Erythroblast (primary cell): ENCODE results near the gene EMC10.
"Not testable (repeated sequence)": the region's sequence is repeated elsewhere in the genome, so short reads cannot be mapped to it uniquely, and the experiment has no call there.

Experiments
- DNase-seq, 2 experiments: peaks; one replicate each; lab custom pipeline; 2025; lab: John Stamatoyannopoulos, UW
- GATA1 ChIP-seq: IDR thresholded peaks from 2 replicates; pipeline ENCODE4 v1.6.1; 2011; ENCODE audit warnings: low read depth, mild to moderate bottlenecking, control low read depth, low read length, moderate library complexity
- POLR2A ChIP-seq: IDR thresholded peaks from 2 replicates; pipeline ENCODE4 v1.6.1; 2011; ENCODE audit warnings: mild to moderate bottlenecking, low read length

Gene EMC10

DNA sequence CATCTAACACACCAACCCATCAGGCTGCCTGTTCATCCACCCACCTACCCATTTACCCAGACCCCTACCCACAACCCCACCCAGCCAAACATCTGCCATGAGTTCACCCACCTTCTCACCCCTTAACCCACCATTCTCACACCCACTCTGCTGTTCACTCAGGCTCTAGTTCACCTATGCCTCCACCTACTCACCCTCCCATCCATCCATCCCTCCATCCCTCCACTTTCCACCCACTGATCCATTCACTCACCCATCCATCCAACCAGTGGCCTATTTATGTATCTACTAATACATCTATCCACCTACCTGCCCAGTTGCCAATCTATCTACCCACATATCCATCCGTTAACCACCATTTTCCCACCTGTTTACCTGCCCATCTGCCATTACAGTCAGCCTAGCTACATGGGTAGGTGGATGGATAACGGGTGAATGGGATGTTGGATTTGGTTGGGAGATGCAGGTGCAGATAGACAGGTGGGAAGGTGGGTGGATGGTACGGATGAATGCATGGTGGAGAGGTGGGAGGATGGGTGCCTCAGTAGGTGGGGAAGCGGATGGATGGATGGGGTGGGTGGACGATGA is 38.4 kb upstream of the EMC10 start:
- TF ChIP-seq POLR2A (no peak), GATA1 (no peak)
- DNase-seq = no peak

DNA sequence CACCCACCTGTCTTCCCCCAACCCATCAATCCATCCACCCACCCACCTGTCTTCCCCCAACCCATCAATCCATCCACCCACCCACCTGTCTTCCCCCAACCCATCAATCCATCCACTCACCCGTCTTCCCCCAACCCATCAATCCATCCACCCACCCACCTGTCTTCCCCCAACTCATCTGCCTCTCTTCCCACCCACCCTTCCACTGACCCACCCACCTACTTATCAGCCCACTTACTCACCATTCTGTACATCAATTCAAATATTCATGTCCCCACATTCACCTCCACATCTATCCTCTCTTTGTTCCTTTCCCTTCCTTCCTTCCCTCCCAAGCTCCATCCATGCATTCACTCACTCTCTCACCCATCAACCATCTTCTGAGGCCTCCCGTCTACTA is 37.2 kb upstream of the EMC10 start:
- DNase-seq = not testable (repeated sequence)

DNA sequence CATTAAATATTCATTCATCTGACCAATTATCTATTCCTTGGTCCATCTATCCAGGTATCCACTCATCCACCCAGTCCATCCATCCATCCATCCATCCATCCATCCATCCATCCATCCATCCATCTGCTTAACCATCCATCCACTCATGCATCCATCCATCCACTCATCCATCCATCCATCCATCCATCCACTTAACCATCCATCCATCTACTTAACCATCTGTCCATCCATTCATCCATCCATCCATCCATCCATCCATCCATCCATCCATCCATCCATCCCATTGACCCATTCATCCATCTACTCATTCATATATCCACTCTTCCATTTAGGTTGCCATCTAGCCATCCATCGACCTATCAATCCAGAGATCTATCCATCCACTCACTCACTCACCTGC is 32.2 kb upstream of the EMC10 start:
- TF ChIP-seq GATA1 = no peak
- TF ChIP-seq POLR2A = no peak
- DNase-seq = no peak

DNA sequence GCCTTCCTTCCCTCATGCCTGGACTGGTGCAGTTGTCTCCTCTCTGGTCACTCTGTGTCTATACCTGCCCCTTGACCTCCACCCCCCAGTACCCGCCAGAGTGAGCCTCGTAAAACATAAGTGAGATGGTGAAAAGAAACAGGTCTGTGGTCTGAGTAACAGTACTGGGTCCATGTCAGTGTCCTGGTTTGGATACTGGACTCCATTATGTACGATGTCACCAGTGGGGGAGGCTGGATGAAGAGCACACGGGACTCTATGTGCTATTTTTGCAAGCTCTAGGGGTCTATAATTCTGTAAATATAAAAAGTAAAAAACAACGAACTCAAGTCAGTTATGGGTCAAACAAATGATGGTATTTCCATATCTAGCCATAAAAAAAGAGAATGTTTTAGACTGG is 29.3 kb upstream of the EMC10 start:
- no peak for TF ChIP-seq GATA1
- no peak for TF ChIP-seq POLR2A
- DNase-seq = no peak

DNA sequence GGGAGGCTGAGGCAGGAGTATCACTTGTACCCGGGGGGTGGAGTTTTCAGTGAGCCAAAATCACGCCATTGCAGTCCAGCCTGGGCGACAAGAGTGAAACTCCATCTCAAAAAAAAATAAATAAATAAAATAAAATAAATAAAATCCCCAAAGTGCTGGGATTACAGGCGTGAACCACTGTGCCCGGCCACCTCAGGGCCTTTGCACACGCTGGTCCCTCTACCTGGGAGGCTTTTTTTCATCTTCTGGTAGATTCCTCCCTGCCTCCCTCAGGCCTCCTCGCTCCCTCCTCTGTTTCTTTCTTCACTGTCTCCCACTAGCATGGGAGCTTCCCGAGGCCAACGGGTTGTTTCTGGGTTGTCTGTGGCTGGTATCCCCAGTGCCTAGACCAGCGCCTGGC is 28.6 kb upstream of the EMC10 start:
- TF ChIP-seq POLR2A (no peak), GATA1 (no peak)
- DNase-seq = no peak

DNA sequence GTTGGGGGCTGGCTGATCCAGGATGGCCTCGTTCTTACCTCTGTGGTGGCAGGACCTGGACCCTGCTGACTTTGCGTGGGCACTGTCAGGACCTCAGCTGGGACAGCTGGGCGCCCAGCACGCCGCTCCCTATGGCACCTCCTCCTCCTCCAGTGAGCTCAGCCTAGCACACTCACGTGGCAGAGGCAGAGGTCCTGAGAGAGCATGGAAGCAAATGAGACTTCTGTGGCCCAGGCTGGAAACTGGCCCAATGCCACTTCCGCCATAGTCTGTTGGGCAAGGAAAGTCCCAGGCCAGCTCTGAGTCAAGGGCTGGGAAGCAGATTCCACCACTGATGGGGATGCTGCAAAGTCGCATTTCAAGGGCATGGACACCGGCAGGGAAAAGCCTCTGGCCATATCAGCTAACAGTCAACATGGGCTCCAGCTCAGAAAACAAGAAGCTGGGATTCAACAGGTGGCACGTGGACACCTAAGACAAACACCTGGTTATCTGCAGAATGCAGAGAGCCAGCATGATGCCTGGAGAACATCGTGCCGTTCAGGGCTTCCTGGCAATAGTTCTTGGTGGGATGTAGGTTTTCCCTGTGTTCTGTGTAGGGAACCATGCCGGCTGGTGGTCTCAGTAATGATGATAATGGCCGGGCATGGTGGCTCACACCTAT is 26.9 kb upstream of the EMC10 start:
- TF ChIP-seq POLR2A (no peak), GATA1 (no peak)
- no peak for DNase-seq

DNA sequence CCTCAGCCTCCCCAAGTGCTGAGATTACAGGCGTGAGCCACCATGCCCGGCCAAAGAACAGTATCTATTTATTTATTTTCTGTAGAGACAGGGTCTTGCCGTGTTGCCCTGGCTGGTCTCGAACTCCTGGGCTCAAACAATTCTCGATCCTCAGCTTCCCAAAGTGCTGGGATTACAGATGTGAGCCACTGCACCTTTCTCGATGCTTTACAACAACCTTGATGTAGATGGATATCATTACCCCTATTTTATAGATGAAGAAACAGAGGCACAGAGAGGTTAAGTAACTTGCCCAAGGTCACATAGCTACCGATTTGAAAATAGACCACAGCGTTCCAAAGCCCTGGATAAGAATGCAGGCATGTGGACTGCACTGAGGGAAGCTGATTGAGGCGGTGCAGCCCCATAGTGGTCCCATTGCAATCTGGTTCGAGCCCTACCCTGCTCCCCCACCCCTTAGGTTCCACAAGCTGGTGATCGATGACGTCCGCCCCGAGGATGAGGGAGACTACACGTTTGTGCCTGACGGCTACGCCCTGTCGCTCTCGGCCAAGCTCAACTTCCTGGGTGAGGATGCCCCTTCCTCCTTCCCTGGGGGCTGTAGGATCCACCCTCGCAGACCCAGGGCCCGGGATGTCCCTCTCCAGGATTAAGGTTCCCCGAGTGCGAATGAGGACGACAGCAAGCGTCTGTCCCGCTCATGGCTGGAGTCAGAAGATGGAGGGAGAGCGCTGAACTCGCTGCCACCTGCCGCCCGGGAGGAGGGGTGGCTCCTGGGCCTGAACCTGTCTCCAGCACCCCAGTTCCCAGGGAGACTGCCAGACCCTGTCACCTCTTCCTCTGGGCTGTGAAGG is 25.7 kb upstream of the EMC10 start:
- TF ChIP-seq POLR2A (no peak), GATA1 (no peak)
- DNase-seq = no peak

DNA sequence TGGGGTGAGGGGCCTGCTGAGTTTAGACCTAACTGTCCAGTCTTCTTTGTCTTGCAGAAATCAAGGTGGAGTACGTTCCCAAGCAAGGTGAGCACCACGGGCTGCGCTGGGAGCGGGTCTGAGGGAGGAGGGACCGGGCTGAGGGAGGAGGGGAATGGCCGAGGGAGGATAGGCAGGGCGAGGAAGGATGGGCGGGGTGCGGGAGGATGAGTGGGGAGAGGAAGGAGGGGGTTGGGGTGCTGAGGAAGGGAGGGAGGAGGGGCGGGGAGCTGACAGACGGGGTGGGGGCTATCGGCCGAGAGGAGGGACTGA is 25.1 kb upstream of the EMC10 start:
- no peak for DNase-seq
- no peak for TF ChIP-seq GATA1
- no peak for TF ChIP-seq POLR2A

DNA sequence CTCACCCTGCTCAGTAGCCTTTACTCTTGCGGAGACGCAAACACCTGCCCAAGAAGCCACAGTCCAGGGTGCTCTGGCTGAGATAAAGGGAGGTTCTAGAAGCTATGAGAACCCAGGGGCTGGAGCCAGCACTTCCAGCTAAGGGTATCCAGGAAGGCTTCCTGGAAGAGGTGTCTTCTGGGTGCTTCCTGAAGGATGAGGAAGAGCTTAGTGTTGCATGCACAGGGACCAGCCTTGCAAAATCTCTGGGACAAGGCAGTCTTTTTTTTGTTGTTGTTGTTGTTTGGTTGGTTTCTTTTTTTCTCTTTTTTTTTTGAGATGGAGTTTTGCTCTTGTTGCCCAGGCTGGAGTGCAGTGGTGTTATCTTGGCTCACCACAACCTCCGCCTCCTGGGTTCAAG is 23.1 kb upstream of the EMC10 start:
- no peak for DNase-seq
- TF ChIP-seq GATA1 = no peak
- TF ChIP-seq POLR2A = no peak

DNA sequence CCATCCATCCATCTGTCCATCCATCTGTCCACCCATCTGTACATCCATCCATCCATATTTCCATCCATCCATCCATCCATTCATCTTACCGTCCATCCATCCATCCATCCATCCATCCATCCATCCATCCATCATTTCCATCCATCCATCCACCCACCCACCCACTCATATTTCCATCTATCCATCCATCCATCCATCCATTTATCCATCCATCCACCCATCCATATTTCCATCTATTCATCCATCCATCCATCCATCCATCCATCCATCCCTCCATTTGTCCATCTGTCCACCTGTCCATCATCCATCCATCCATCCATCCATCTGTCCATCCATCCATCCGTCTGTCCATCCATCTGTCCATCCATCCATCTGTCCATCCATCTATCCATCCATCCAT is 20.3 kb upstream of the EMC10 start:
- no peak for TF ChIP-seq GATA1
- TF ChIP-seq POLR2A = no peak
- no peak for DNase-seq

DNA sequence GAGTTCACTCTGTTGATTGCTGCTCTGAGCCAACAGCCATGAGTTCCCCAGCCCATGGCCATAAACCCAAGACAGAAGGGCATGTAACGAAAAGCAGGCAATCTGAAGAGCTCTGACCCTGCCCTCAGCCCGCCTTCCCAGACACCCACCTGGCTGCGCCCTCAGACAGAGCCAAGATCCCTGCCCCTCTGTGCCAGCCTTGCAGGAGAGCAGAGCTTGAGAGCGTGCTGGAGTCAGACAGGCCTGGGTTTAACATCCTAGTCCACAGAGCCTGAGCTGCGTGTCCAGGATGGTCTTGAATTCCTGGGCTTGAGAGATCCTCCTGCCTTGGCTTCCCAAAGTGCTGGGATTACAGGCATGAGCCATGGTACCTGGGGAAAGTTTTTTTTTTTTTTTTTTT is 19.0 kb upstream of the EMC10 start:
- TF ChIP-seq POLR2A (no peak), GATA1 (no peak)
- DNase-seq = no peak

DNA sequence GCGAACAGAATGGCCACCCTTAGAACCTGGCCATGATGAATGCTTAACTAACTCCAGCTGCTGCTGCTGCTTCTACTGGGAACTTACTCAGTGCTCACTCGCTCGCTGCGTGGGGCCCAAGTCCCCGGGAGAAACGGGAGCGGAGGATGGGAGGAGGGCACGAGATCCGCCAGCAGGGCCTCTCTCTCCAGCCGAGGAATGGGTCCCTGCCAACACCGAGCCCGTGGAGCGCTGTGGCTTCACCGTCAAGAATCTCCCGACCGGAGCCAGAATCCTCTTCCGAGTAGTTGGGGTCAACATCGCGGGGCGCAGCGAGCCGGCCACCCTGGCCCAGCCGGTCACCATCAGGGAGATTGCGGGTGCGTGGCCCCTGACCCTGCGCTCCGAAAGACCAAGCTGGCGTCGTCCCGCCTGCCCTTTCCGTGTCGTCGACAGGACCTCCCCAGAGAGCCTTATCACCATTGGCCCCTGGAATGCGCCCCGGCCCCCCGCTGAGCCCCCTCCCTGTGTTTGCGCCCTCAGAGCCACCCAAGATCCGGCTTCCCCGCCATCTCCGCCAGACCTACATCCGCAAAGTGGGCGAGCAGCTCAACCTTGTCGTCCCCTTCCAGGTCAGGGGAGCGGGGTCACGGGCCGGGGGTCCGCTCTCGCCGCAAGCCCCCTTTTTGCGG is 17.8 kb upstream of the EMC10 start:
- no peak for TF ChIP-seq POLR2A
- no peak for TF ChIP-seq GATA1

DNA sequence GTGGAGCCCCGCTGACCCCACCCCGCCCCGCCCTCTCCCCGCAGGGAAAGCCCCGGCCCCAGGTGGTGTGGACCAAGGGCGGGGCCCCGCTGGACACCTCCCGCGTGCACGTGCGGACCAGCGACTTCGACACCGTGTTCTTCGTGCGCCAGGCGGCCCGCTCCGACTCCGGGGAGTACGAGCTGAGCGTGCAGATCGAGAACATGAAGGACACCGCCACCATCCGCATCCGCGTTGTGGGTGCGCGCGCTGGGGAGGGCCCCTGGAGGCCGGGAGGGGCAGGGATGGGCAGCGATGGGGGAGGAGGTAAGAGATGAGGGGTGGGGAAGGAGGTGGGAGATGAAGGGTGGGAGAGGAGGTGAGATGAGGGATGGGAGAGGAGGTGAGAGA is 17.2 kb upstream of the EMC10 start:
- no peak for DNase-seq
- no peak for TF ChIP-seq GATA1
- TF ChIP-seq POLR2A = no peak

More for the DNA sequence above, 17.8 kb upstream of the EMC10 start:
- DNase-seq = no peak

DNA sequence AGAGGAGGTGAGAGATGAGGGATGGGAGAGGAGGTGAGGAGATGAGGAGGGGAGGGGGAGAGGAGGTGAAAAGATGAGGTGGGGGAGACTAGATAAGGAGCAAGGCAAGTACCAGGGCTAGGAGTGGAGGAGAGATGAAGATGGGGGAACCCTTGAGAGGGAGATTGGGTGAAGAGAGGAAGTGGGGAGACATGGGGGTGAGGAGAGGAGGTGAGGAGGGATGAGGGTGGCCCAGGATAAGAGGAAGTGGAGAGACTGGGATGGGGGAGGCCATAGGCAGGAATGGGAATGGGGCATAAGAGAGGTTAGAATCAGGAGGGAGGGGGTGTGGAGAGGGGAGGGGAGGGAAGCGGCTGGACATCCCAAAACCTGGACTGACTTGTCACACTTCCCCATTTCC is 16.7 kb upstream of the EMC10 start:
- DNase-seq = no peak
- TF ChIP-seq GATA1 (no peak), POLR2A (no peak)
